WTC11 (cell line): ENCODE measurements around the gene GARNL3. TPM values are rescaled to one million over a fixed set of nuclear protein-coding genes. Genes with fewer than 3 reads are reported as not detected.

Experiments
- ATAC-seq: fragments of 200-7000 bp; cut with Tn5 transposase; 2 replicates; pipeline ENCODE4 v1.10.0; 2021; ENCODE audit warnings: mild to moderate bottlenecking, moderate library complexity
- CTCF ChIA-PET: fragments of 300-600 bp; sonication (Branson Sonifier 250); formaldehyde crosslinking; loops from one replicate; lab custom pipeline; 2021; ENCODE audit warnings: antibody characterized with exemption; lab: Charles Lee
- POLR2A ChIA-PET: fragments of 350-600 bp; sonication (Branson Sonifier 250); formaldehyde crosslinking; loops from one replicate; lab custom pipeline; 2021; ENCODE audit warnings: antibody characterized with exemption; lab: Charles Lee
- DNase-seq: peaks from one replicate; pipeline ENCODE4 v3.0.0; 2021; ENCODE audit warnings: low spot score
- H3K27ac Mint-ChIP-seq: 2 replicates; pipeline ENCODE4 v1.8.0; 2021; ENCODE audit warnings: mixed read lengths
- H3K27me3 Mint-ChIP-seq: 2 replicates; pipeline ENCODE4 v1.8.0; 2021; ENCODE audit warnings: low read depth, mild to moderate bottlenecking, moderate library complexity, mixed read lengths
- H3K36me3 Mint-ChIP-seq: 2 replicates; pipeline ENCODE4 v1.8.0; 2021; ENCODE audit warnings: mixed read lengths
- H3K4me1 Mint-ChIP-seq: 2 replicates; pipeline ENCODE4 v1.8.0; 2022; ENCODE audit warnings: mixed read lengths
- H3K4me3 Mint-ChIP-seq: 2 replicates; pipeline ENCODE4 v1.8.0; 2021; ENCODE audit warnings: mild to moderate bottlenecking, moderate library complexity, mixed read lengths
- H3K9me3 Mint-ChIP-seq: 2 replicates; pipeline ENCODE4 v1.8.0; 2021; ENCODE audit warnings: mixed read lengths
- ARID4B ChIP-seq: sonication (generic); formaldehyde crosslinking; IDR thresholded peaks from 2 replicates; pipeline ENCODE4 v1.8.0; 2023; ENCODE audit warnings: missing genetic modification reagents, mild to moderate bottlenecking, borderline replicate concordance
- ATF3 ChIP-seq: sonication (generic); formaldehyde crosslinking; conservative IDR thresholded peaks from 2 replicates; pipeline ENCODE4 v1.8.1; 2022; ENCODE audit warnings: mild to moderate bottlenecking, missing genetic modification reagents
- ELF4 ChIP-seq: sonication (generic); formaldehyde crosslinking; IDR thresholded peaks from 2 replicates; pipeline ENCODE4 v1.8.1; 2022; ENCODE audit warnings: low read depth, mild to moderate bottlenecking, moderate library complexity, missing genetic modification reagents
- EMX1 ChIP-seq: fragments of 250-450 bp; sonication (Bioruptor Pico); IDR thresholded peaks from 2 replicates; pipeline ENCODE4 v1.8.0; 2021; ENCODE audit warnings: mild to moderate bottlenecking
- ERG ChIP-seq: fragments of 250-450 bp; sonication (Bioruptor Pico); IDR thresholded peaks from 2 replicates; pipeline ENCODE4 v1.8.0; 2021; ENCODE audit warnings: mild to moderate bottlenecking
- ETV6 ChIP-seq: sonication (generic); formaldehyde crosslinking; IDR thresholded peaks from 2 replicates; pipeline ENCODE4 v1.8.1; 2022; ENCODE audit warnings: mild to moderate bottlenecking, missing genetic modification reagents
- HMGA2 ChIP-seq: fragments of 250-450 bp; sonication (Bioruptor Pico); IDR thresholded peaks from 2 replicates; pipeline ENCODE4 v1.4.0; 2021; ENCODE audit warnings: mild to moderate bottlenecking, moderate library complexity
- PRRX2 ChIP-seq: fragments of 250-450 bp; sonication (Bioruptor Pico); IDR thresholded peaks from 2 replicates; pipeline ENCODE4 v1.8.0; 2021; ENCODE audit warnings: mild to moderate bottlenecking
- SOX15 ChIP-seq: fragments of 250-450 bp; sonication (Bioruptor Pico); IDR thresholded peaks from 2 replicates; pipeline ENCODE4 v1.9.0; 2021; ENCODE audit warnings: mild to moderate bottlenecking
- USF1 ChIP-seq: sonication (generic); formaldehyde crosslinking; IDR thresholded peaks from 2 replicates; pipeline ENCODE4 v1.8.0; 2022; ENCODE audit warnings: mild to moderate bottlenecking, missing genetic modification reagents
- ZBTB21 ChIP-seq: sonication (generic); formaldehyde crosslinking; IDR thresholded peaks from 2 replicates; pipeline ENCODE4 v1.8.1; 2023; ENCODE audit warnings: mild to moderate bottlenecking, missing genetic modification reagents, borderline replicate concordance
- ZNF121 ChIP-seq: sonication (generic); formaldehyde crosslinking; IDR thresholded peaks from 2 replicates; pipeline ENCODE4 v1.8.0; 2023; ENCODE audit warnings: missing genetic modification reagents
- ZNF281 ChIP-seq: sonication (generic); formaldehyde crosslinking; IDR thresholded peaks from 2 replicates; pipeline ENCODE4 v1.8.0; 2023; ENCODE audit warnings: mild to moderate bottlenecking, missing genetic modification reagents
- ZNF671 ChIP-seq: fragments of 250-450 bp; sonication (Bioruptor Pico); IDR thresholded peaks from 2 replicates; pipeline ENCODE4 v1.8.0; 2021; ENCODE audit warnings: mild to moderate bottlenecking
- total RNA-seq: library from RNA; stranded (reverse); gene quantifications from 3 replicates; pipeline ENCODE4 v1.2.3, GENCODE V29; 2021

The GARNL3 gene
- total RNA-seq, 1 experiment from 2014 or later, result 17.8 TPM

- TF ChIP-seq ARID4B (no peak), ATF3 (no peak), ZBTB21 (CRISPR knock-in tag) (no peak), EMX1 (CRISPR knock-in tag) (no peak), ERG (CRISPR knock-in tag) (no peak), ZNF671 (CRISPR knock-in tag) (no peak), HMGA2 (CRISPR knock-in tag) (no peak), SOX15 (no peak), USF1 (no peak)
Observed at GRCh38 chr9:127399736-127400269, 135.2 kb downstream of the GARNL3 start (continued).

GRCh38 chr9:127402401-127403090 lies 138.0 kb downstream of the GARNL3 start:
- Mint-ChIP-seq H3K4me1 (peaks cover 6% of the 10 kb centered on the region), H3K27me3 (peaks cover 3% of the 10 kb centered on the region; the same call in 1 of the 2 replicates), H3K36me3 (peaks cover 6% of the 10 kb centered on the region; the same call in 1 of the 2 replicates), H3K9me3 (no peaks in the 10 kb centered on the region), H3K27ac (no peak overlapping the region), H3K4me3 (no peak overlapping the region)
- TF ChIP-seq ETV6 (CRISPR knock-in tag), result no peak
- no peak for TF ChIP-seq ZNF281
- TF ChIP-seq SOX15, result no peak
- peak; percentile 50; the same call in 1 of the 2 replicates for TF ChIP-seq ZNF121
- TF ChIP-seq ELF4 (CRISPR knock-in tag), result no peak
- no peak for TF ChIP-seq PRRX2 (CRISPR knock-in tag)
- ATAC-seq (no peak), DNase-seq (no peak)
- CTCF ChIA-PET, result interaction anchor here (0.6 to 2.3 kb wide), 2 partner anchors 16 to 191 kb away, joined by 3 to 9 read pairs; no protein-coding TSS in a partner anchor
- POLR2A ChIA-PET, result interaction anchor here (0.6 kb wide), 1 partner anchor 967 kb away, joined by 5 read pairs; no protein-coding TSS in a partner anchor
